HG03460 (cell line): ENCODE data around the gene SLC44A4.
A peak's percentile ranks its signal among the peaks of the same experiment; 100 is the strongest.
"Not testable (repeated sequence)": the region's sequence is repeated elsewhere in the genome, so short reads cannot be mapped to it uniquely, and the experiment has no call there.

ENCODE experiments used
- ATAC-seq: cut with Tn5 transposase; IDR thresholded peaks from one replicate; pipeline ENCODE4 v1.9.1; 2021; ENCODE audit not compliant: unreplicated experiment

The SLC44A4 gene

GRCh38 chr6:31878726-31879125 lies at the start of gene SLC44A4:
TSS of gene SLC44A4 (minus strand) at chr6:31878997. CDS start at chr6:31878980, 17 bp downstream.
- ATAC-seq, result no peak

- no peak for ATAC-seq
Measured at GRCh38 chr6:31928672-31928939, 49.8 kb upstream of the SLC44A4 start.

- no peak for ATAC-seq
Measured at GRCh38 chr6:31927863-31928671, 49.3 kb upstream of the SLC44A4 start.

- no peak for ATAC-seq
Measured at GRCh38 chr6:31927242-31927862, 48.6 kb upstream of the SLC44A4 start, which contains the start of gene C2. TSS of gene C2 (plus strand) at chr6:31927717. CDS start at chr6:31927753, 36 bp downstream.

- ATAC-seq, result no peak
Measured at GRCh38 chr6:31922942-31923341, 44.1 kb upstream of the SLC44A4 start.

GRCh38 chr6:31920811-31921210 lies 42.0 kb upstream of the SLC44A4 start:
- no peak for ATAC-seq

- no peak for ATAC-seq
Measured at GRCh38 chr6:31919624-31920303, 41.0 kb upstream of the SLC44A4 start.

GRCh38 chr6:31918069-31918720 lies 39.4 kb upstream of the SLC44A4 start:
- ATAC-seq, result no peak

GRCh38 chr6:31915756-31916155 lies 37.0 kb upstream of the SLC44A4 start:
- ATAC-seq, result no peak

GRCh38 chr6:31915351-31915750 lies 36.6 kb upstream of the SLC44A4 start:
- no peak for ATAC-seq

- no peak for ATAC-seq
Measured at GRCh38 chr6:31911826-31912585, 33.2 kb upstream of the SLC44A4 start.

GRCh38 chr6:31909298-31909697 lies 30.5 kb upstream of the SLC44A4 start:
- not testable (repeated sequence) for ATAC-seq

GRCh38 chr6:31908791-31909190 lies 30.0 kb upstream of the SLC44A4 start:
- peak; percentile 76 for ATAC-seq

- not testable (repeated sequence) for ATAC-seq
Measured at GRCh38 chr6:31908255-31908654, 29.5 kb upstream of the SLC44A4 start.

GRCh38 chr6:31907158-31907813 lies 28.5 kb upstream of the SLC44A4 start:
- ATAC-seq, result no peak

- not testable (repeated sequence) for ATAC-seq
Measured at GRCh38 chr6:31906727-31907126, 27.9 kb upstream of the SLC44A4 start.

GRCh38 chr6:31906122-31906521 lies 27.3 kb upstream of the SLC44A4 start:
- no peak for ATAC-seq

GRCh38 chr6:31905041-31905440 lies 26.2 kb upstream of the SLC44A4 start:
- ATAC-seq, result no peak

- ATAC-seq, result no peak
Measured at GRCh38 chr6:31903957-31904356, 25.2 kb upstream of the SLC44A4 start.

- ATAC-seq, result no peak
Measured at GRCh38 chr6:31901953-31902643, 23.3 kb upstream of the SLC44A4 start, which contains the start of gene ZBTB12. TSS of gene ZBTB12 (minus strand) at chr6:31902086. CDS start at chr6:31901305, 781 bp downstream.
